Thoracic aorta (tissue), 2 donors: ENCODE results near the gene S100A2. TPM values are rescaled to one million over a fixed set of nuclear protein-coding genes. Genes with fewer than 3 reads are reported as not detected.
"Not testable (repeated sequence)": the region's sequence is repeated elsewhere in the genome, so short reads cannot be mapped to it uniquely, and the experiment has no call there.

Experiments
- ATAC-seq: fragments of 150-250 bp; one replicate; pipeline ENCODE4 v1.8.0; 2017; ENCODE audit warnings: low read depth; ENCODE audit not compliant: insufficient number of reproducible peaks, low FRiP score
- DNase-seq: peaks from one replicate; pipeline ENCODE4 v3.0.0-alpha.2; 2020; ENCODE audit warnings: low spot score
- H3K27ac ChIP-seq, 2 donors: fragments of 200-600 bp; sonication (generic); 1 replicate in 1 of 2; 2 replicates in 1 of 2; pipeline ENCODE4 v1.5.1; 2016; ENCODE audit warnings: mild to moderate bottlenecking in 2 of 2, moderate library complexity in 2 of 2
- H3K27me3 ChIP-seq: fragments of 200-600 bp; sonication (generic); replicated peaks from 2 replicates; pipeline ENCODE4 v1.6.0; 2016; ENCODE audit warnings: mild to moderate bottlenecking; ENCODE audit not compliant: insufficient read depth
- H3K36me3 ChIP-seq: fragments of 200-600 bp; sonication (generic); one replicate; pipeline ENCODE4 v1.5.1; 2016
- H3K4me1 ChIP-seq, 2 donors: fragments of 200-600 bp; sonication (generic); 1 replicate in 1 of 2; 2 replicates in 1 of 2; pipeline versions ENCODE4 v1.5.1 to v1.6.0; 2016; ENCODE audit warnings: low read depth in 2 of 2, mild to moderate bottlenecking in 1 of 2; ENCODE audit not compliant: control insufficient read depth in 1 of 2
- H3K4me3 ChIP-seq: fragments of 200-600 bp; sonication (generic); 2 replicates; pipeline ENCODE4 v1.5.1; 2016; ENCODE audit warnings: mild to moderate bottlenecking
- H3K9me3 ChIP-seq: fragments of 200-600 bp; sonication (generic); 2 replicates; pipeline ENCODE4 v1.5.1; 2016
- total RNA-seq, 2 donors: library from RNA; depleted of rRNA; stranded (reverse); fragments of >200 nt; gene quantifications; one replicate each; pipeline versions ENCODE4 v1.1.0 to v1.2.3, GENCODE V29; 2016
- TF ChIP-seq, protein P1 (sequence below): fragments of 200-600 bp; sonication (generic); IDR thresholded peaks from one replicate; pipeline ENCODE4 v1.5.1; 2019; ENCODE audit warnings: antibody characterized with exemption

The S100A2 gene
- total RNA-seq, 2 donors from 2014 or later, result 1.1 to 2.9 TPM

DNA sequence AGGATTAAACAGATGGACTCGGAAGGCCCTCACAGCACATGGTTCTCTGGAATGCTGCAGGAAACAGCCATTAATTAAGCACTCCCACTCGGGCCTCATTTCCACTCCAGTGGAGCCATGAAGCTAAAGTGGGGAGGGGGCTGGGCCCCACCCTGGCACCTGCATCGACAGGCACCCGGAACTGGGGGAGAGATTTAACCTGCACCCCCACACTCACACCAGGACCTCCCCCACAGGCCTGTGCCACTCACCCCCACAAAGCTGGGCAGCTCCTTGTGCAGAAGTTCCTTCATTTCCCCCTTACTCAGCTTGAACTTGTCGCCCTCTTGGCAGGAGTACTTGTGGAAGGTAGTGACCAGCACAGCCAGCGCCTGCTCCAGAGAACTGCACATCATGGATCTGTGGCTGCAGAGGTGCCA, 2.2 kb downstream of the S100A2 start:
- ATAC-seq (no peak), DNase-seq (no peak)
- H3K27me3 ChIP-seq, result no peaks in the 10 kb centered on the region
- no peak overlapping the region for H3K27ac ChIP-seq
- TF ChIP-seq, protein P1, sequence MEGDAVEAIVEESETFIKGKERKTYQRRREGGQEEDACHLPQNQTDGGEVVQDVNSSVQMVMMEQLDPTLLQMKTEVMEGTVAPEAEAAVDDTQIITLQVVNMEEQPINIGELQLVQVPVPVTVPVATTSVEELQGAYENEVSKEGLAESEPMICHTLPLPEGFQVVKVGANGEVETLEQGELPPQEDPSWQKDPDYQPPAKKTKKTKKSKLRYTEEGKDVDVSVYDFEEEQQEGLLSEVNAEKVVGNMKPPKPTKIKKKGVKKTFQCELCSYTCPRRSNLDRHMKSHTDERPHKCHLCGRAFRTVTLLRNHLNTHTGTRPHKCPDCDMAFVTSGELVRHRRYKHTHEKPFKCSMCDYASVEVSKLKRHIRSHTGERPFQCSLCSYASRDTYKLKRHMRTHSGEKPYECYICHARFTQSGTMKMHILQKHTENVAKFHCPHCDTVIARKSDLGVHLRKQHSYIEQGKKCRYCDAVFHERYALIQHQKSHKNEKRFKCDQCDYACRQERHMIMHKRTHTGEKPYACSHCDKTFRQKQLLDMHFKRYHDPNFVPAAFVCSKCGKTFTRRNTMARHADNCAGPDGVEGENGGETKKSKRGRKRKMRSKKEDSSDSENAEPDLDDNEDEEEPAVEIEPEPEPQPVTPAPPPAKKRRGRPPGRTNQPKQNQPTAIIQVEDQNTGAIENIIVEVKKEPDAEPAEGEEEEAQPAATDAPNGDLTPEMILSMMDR, result no peak
- H3K4me3 ChIP-seq, result no peak overlapping the region
- H3K9me3 ChIP-seq, result no peaks in the 10 kb centered on the region
- peaks cover 29 to 35% of the 10 kb centered on the region in 2 donors for H3K4me1 ChIP-seq
- no peaks in the 10 kb centered on the region for H3K36me3 ChIP-seq

DNA sequence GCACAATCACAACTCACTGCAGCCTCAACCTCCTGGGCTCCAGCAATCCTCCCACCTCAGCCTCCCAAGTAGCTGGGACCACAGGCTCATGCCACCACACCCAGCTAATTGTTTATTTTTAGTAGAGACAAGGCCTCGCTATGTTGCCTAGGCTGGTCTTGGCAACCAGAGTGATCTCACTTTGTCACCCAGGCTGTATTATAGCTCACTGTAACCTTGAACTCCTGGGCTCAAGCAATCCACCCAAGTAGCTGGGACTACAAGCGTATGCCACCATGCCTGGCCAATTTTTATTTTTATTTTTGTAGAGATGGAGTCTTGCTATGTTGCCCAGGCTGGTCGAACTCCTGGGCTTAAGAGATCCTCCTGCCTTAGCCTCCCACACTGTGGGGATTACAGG, 3.6 kb downstream of the S100A2 start:
- peaks cover 15 to 20% of the 10 kb centered on the region in 2 donors for H3K4me1 ChIP-seq
- not testable (repeated sequence) for H3K27ac ChIP-seq, H3K9me3 ChIP-seq, H3K36me3 ChIP-seq, H3K27me3 ChIP-seq, DNase-seq, H3K4me3 ChIP-seq, ATAC-seq

DNA sequence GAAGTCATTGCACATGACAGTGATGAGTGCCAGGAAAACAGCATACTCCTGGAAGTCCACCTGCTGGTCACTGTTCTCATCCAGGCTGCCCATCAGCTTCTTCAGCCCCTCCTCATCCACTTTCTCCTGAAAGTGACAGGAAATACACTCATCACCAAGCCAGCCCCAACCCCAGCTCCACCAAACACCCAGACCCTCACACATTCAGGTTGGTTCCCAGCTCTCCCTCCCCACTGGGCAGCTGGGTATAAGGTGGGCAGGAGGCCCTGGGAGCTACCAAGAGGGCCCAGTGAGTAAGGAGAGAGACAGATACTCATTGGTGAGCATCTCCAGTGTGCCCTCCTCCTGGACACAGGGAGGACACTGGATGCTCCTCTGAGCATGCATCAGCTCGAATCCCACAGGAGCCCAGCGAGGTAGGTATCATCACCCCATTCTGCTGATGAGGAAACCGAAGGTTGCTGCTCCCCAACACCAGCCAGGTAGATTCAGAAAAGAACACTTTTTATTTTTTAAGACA, 4.1 kb downstream of the S100A2 start:
- no peak overlapping the region for H3K4me3 ChIP-seq
- TF ChIP-seq, protein P1, result no peak
- peaks cover 11 to 17% of the 10 kb centered on the region in 2 donors for H3K4me1 ChIP-seq
- ATAC-seq (no peak), DNase-seq (no peak)
- H3K27me3 ChIP-seq, result no peaks in the 10 kb centered on the region
- H3K9me3 ChIP-seq, result no peaks in the 10 kb centered on the region
- no peaks in the 10 kb centered on the region for H3K36me3 ChIP-seq
- no peak overlapping the region for H3K27ac ChIP-seq

DNA sequence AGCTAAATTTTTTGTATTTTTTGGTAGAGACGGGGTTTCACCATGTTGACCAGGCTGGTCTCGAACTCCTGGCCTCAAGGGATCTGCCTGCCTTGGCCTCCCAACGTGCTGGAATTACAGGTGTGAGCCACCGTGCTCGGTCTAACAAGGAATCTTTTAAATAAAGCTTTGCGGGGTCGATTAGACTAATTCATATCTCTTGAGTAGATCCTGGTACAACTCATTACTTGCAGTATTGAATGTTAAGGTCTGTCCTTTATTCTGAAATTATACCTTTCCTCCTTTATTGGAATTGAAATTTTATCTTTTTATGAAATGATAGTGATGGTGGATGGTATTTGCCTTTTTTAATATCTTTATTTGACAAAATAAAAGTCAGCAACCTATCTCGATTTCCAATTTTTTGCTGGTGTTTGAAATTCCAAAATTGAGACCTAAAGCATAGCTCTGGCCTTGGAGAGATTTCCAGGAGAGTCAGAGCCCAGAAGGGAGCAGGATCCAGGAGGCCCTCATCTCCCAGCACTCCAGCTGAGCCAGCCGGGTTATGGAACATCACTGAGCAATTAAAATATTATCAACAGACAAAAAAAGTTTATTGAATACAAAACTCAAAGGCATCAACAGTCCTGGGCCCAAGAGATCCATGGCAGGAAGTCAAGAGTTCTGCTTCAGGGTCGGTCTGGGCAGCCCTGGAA, 4.7 kb downstream of the S100A2 start:
- no peak for DNase-seq
- H3K9me3 ChIP-seq, result no peaks in the 10 kb centered on the region
- no peaks in the 10 kb centered on the region for H3K27me3 ChIP-seq
- peaks cover 8 to 11% of the 10 kb centered on the region in 2 donors for H3K4me1 ChIP-seq
- TF ChIP-seq, protein P1, result no peak
- ATAC-seq, result no peak
- no peak overlapping the region for H3K27ac ChIP-seq
- H3K36me3 ChIP-seq, result no peaks in the 10 kb centered on the region
- no peak overlapping the region for H3K4me3 ChIP-seq

DNA sequence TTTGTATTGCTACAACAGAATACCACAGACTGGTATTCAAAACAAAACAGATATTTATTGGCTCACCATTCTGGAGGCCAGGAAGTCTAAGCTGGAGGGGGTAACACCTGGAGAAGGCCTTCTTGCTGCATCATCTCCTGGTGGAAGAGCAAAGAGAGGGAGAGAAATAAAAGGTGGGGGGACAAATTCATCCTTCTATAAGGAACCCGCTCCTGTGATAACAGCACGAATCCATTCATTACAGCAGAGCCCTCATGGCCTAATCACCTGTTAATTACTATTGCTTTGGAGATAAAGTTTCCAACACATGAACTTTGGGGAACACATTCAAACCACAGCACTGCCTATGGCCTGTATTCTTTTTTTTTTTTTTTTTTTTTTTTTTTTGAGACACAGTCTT, 5.4 kb downstream of the S100A2 start:
- Histone ChIP-seq H3K27me3 (no peaks in the 10 kb centered on the region), H3K9me3 (no peaks in the 10 kb centered on the region), H3K36me3 (no peaks in the 10 kb centered on the region), H3K4me3 (no peak overlapping the region), H3K4me1 (peaks cover 1 to 4% of the 10 kb centered on the region in 2 donors), H3K27ac (no peak overlapping the region)
- TF ChIP-seq, protein P1, result no peak
- DNase-seq, result no peak
- no peak for ATAC-seq

DNA sequence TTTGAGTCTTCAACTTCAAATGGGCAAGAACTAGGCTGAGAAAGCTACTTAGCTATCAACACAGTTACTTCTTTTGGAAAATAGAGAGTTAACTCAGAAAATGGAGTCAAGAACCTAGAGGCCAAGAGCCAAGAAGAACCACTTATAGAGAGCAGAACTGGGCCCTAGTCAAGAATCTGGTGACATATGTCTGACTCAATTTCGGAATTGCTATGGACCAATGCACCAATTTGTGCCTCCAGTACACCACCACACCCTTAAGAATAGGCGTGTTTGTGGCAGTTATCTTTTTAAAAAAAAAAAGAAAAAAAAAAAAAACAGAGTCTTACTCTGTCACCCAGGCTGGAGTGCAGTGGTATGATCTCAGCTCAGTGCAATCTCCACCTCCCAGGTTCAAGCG, 7.8 kb downstream of the S100A2 start:
- Histone ChIP-seq H3K27me3 (no peaks in the 10 kb centered on the region), H3K4me1 (peaks cover 10 to 22% of the 10 kb centered on the region in 2 donors), H3K9me3 (no peaks in the 10 kb centered on the region), H3K36me3 (no peaks in the 10 kb centered on the region), H3K27ac (no peak overlapping the region), H3K4me3 (no peak overlapping the region)
- ATAC-seq (no peak), DNase-seq (no peak)
- TF ChIP-seq, protein P1, result no peak
